Cortex of kidney (tissue), 1 donor: ENCODE results near the gene GCN1.

Experiments used
- DNase-seq: peaks from one replicate; lab custom pipeline; 2025; lab: John Stamatoyannopoulos, UW

GCN1 gene

DNA sequence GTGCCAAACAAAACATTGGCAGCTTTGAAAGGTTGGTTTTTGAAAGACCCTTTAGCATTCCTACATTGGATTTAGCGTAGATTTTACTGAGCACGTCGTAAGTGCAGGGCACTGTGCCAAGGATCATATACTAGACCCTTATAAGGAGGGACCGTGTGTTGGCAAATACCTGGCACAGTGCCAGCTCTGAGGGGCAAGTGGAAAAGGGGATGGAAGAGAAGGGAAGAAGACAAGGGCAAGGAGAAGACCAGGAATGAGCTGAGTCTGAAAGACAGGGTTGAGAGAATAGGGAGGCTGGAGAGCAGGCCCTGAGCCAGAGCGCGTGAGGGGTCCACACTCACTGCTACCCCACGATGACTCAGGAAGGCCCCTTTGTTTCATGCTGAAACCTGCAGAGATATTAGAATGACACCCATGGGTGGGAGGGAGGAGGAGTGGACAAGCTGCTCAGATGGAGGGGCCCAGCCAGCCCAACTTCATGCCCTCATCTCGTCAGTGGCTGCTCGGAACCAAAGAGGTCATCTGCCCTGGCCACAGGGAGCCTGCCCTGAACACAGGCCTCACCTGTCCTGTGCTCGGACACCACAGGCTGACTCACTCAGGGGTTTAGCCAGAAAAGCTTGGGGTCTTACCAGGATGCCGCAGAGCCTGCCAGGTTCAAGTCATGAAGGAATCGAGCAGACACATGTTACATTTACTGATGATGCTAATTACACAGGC, 103.0 kb downstream of the GCN1 start:
- DNase-seq = no peak

DNA sequence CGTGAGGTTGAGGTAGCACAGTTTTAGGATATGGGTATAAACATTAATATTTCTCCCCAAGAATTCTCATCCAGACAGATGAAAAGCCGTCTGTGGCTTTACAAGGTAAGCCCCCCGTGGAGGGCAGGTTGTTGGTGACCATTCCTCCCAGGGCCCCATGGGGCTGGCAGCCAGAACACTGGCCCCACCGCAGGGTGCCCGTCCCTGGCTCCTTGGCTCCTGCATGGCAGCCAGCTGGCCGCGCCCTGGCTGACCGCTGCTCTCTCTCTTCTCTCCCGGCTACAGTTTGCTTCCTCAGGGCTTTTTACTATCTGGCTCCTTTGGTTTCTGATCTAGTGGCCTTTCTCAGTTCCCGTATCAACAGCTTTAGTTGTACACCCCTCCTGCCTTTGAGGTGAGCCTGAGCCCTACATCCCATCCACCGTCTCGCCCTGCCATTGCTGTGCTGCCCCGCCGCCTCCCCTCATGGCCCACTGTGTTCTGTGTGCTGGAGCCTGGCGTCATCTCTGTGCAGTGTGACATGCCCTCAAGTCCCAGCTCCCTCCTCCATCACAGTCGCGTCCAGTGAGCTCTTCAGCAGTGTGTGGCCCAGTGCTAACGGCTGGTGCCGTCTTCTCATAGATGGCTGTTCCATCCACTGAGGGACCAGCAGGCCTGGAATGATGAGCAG, 103.8 kb downstream of the GCN1 start:
- DNase-seq = no peak

DNA sequence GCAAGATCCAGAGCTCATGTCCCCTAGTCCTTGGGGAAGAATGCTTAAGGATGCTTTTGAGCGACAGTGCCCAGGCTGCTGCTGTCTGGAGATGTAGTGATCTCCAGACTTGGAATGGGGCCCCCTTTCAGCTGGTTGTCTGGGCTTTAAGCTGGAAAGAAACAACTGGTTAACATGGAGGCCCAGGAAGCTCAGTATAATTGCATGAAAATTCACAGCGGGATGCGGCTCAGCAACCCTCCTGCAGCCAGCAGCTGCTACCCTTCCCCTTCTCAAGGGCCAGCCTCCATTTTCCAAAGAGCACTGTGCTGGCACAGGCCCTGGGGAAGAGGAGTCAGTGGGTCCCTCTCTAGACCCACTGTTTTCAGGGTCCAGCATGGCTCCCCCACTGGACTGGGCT, 104.3 kb downstream of the GCN1 start:
- no peak for DNase-seq

DNA sequence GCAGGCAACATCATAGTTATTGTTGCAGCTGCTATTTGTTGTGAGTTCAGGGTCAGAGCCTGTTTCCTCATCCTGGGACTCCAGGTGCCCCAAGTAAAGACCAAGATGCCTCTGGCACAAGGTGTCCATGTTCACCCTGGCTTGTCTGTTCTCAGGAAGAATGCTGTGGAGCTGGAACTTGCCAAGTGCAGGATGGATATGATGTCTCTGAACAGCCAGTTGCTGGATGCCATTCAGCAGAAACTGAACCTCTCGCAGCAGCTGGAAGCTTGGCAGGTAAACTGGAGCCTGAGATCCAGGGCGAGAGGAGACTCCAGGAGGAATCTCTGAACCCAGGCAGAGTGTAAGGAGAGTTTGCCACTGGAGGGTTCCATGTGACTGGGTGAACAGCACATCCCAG, 104.7 kb downstream of the GCN1 start:
- no peak for DNase-seq

DNA sequence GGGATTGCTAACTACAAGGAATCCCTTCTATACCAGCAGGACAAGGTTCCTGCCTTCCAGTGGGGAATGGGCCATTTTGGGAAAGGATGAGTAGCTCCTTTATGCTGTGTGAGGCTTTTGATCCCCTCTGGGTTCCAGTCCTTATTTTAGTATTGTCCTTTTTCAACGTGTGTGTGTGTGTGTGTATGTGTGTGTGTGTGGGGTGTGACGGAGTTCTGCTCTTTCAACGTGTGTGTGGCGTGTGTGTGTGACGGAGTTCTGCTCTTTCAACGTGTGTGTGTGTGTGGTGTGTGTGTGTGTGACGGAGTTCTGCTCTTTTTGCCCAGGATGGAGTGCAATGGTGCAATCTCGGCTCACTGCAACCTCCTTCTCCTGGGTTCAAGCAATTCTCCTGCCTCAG, 105.4 kb downstream of the GCN1 start:
- DNase-seq = no peak

DNA sequence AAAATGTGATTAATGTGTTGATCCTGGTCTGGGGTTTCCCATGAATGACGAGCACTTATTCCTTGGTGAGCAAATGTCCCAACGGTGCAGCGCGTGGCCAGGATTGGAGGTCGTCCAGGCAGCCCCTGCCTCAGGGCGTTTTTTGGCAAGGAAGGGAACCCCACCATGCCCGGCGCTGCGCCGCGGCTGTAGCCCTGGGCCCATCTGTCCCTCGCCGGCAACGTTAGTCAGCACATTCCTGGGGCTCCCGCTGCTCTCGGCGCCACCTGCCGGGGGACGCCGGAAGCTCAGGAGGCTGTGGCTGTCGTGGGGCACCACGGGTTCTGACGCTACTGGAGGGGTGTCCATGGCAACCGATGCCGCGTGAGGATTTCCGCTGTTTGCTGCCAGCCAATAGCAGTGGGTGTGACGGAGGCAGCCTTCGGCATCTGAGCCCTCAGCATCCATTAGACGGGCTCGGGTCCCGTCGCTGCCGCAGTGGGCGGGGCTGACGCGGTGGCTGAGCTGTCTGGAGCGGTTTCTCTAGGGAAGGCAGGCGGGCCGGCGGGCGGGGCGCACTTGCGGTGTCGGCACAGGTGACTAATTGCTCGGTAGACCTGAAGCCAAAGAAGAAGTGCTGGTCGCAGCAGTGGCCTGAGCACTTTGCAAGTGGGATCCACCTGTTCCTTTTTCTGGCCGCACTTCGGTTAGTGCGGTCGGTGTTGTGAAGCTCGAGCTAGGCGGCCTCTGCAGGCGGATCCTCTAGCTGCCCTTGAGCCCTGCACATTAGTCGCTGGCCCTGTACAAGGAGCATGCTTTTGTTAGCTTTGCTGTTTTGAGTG, 107.5 kb downstream of the GCN1 start:
- peak; percentile 49 for DNase-seq

- no peak for DNase-seq
These were observed 108.4 kb downstream of the GCN1 start for GRCh38 chr12:120085920-120086645.

DNA sequence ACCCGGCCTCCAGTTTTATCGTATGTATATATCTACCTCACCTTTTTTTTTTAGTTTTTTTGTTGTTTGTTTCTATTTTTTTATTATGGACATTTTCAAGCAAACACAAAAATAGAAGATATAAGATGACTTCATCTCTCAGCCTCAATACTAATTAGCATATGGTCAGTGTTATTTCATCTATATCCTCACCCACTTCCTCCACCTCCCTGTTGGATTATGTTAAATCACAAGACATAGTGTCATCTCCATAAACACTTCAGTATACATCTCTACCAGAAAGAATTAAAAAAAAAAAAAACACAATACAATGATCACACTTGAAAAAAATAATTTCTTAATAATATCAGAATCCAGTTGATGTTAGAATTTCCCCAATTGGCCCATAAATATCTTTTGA, 112.9 kb downstream of the GCN1 start:
- DNase-seq = no peak

DNA sequence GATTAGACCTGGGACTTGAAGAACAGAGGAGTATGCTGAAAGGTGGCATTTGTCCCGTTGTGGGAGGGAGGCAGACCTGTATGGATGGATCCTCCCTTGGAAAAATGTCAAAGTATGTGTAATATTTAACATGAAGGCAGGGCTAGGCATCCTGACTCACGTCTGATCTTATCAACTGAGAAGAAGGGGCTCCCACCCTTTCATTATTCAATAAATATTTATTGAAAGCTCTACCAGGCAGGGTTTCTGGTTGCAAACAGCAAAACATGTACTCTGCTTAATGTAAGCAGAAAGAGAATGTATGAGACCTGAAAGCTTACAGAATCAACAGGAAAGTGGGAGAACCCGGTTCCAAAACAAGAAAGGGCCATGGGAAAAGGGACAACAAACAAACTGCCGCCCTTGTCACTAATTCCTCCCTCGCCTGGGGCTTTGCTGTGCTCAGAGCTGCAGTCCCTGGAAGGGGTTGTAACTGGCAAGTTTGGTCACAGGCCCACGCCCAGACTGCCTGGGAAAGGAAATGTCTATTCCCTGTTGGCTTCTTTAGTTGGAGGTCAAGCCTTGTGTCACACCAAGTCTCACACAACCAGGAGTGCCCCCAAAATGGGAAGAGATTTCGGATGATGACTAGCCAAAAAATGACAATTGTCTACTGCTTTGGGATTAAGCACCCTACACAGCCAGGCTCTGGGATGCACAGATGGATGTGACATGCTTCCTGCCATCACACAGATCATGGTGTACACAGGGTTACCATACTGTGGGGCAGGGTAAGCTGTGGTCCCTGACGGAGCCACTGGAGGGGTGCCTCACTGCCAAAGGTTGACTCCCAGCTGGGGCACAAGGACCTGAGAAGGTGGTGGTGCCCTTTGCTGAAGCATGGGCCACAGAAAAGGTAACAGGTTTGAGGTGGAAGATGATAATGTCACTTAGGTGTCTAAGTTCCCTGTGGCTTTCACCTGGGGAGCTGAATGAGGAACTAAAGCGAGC, 114.8 kb downstream of the GCN1 start:
- DNase-seq = no peak

- DNase-seq = no peak
These were observed 115.6 kb downstream of the GCN1 start for GRCh38 chr12:120078868-120079267.

DNA sequence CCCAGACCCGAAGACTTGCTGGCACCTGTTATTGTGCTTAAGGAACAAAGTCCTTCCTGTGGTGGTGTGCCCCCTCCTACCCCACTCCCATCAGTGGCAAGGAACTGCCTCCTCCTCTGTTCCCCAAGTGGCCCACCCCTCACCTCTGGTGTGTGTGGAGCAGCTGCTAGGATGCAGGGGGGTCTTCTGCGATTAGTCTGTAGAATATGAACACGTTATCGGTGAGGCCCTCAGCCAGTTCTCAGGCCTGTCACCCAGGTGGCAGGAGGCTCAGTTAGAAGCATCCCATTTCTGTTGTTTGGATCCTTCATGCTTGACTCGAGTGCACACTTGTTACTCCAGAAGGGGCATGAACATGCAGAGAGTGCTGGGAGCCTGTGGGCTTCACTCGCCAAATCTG, 117.3 kb downstream of the GCN1 start:
- no peak for DNase-seq
